Sigmoid colon (tissue), 4 donors: ENCODE measurements around the gene DTNA.

Experiments
- CTCF ChIP-seq, 4 experiments: fragments of 450-650 bp in 3 of 4; fragments of 200-600 bp in 1 of 4; IDR thresholded peaks; one replicate each; pipeline ENCODE4 v1.5.1; 2016 to 2019; ENCODE audit warnings: antibody characterized with exemption in 4 of 4, mild to moderate bottlenecking in 3 of 4, moderate library complexity in 2 of 4
- EP300 ChIP-seq, 4 donors: sonication (generic); formaldehyde crosslinking; IDR thresholded peaks; one replicate each; pipeline ENCODE4 v1.6.1; 2017; ENCODE audit warnings: antibody characterized with exemption in 4 of 4
- POLR2A ChIP-seq, 2 donors: fragments of 450-650 bp; IDR thresholded peaks; one replicate each; pipeline ENCODE4 v1.6.1; 2016; ENCODE audit warnings: antibody characterized with exemption in 2 of 2, mild to moderate bottlenecking in 2 of 2, moderate library complexity in 2 of 2
- POLR2AphosphoS5 ChIP-seq, 4 donors: sonication (generic); formaldehyde crosslinking; IDR thresholded peaks; one replicate each; pipeline ENCODE4 v1.6.1; 2017; ENCODE audit warnings: antibody characterized with exemption in 4 of 4

- TF ChIP-seq CTCF (IDR thresholded peaks at IDR 0.05), result no peak
- no peak for TF ChIP-seq EP300 (IDR thresholded peaks at IDR 0.05)
- no peak for TF ChIP-seq POLR2AphosphoS5 (IDR thresholded peaks at IDR 0.05)
- TF ChIP-seq POLR2A (IDR thresholded peaks at IDR 0.05), result no peak
Measured at GRCh38 chr18:34744569-34744968, 34.5 kb downstream of the DTNA start.
